Measurements from ENCODE around the gene IGSF11. TPM values are rescaled to one million over a fixed set of nuclear protein-coding genes. Genes with fewer than 3 reads are reported as not detected.

The IGSF11 gene
- total RNA-seq, 1 donor from 2014 or later, result not detected

- Mint-ChIP-seq H3K27me3 (ENCODE audit: unreplicated experiment) (no peaks in the 10 kb centered on the region), H3K4me3 (ENCODE audit: unreplicated experiment) (no peak overlapping the region), H3K9me3 (ENCODE audit: unreplicated experiment) (no peaks in the 10 kb centered on the region), H3K27ac (ENCODE audit: unreplicated experiment) (no peak overlapping the region), H3K36me3 (ENCODE audit: unreplicated experiment) (no peaks in the 10 kb centered on the region), H3K4me1 (ENCODE audit: unreplicated experiment) (no peaks in the 10 kb centered on the region)
- no peak for TF ChIP-seq CTCF (IDR thresholded peaks at IDR 0.05)
- DNase-seq (ENCODE audit: extremely low spot score, unreplicated experiment), result no peak
Observed at GRCh38 chr3:118974356-118975097, 60.1 kb downstream of the IGSF11 start.

GRCh38 chr3:118973050-118973449 lies 61.6 kb downstream of the IGSF11 start:
- H3K9me3 Mint-ChIP-seq (ENCODE audit: unreplicated experiment), result no peaks in the 10 kb centered on the region

GRCh38 chr3:118970819-118971218 lies 63.8 kb downstream of the IGSF11 start:
- H3K27me3 Mint-ChIP-seq (ENCODE audit: unreplicated experiment), result peaks cover 11% of the 10 kb centered on the region
- no peaks in the 10 kb centered on the region for H3K4me1 Mint-ChIP-seq (ENCODE audit: unreplicated experiment)
- no peaks in the 10 kb centered on the region for H3K9me3 Mint-ChIP-seq (ENCODE audit: unreplicated experiment)
- no peak for DNase-seq (ENCODE audit: extremely low spot score, unreplicated experiment)
- no peak overlapping the region for H3K4me3 Mint-ChIP-seq (ENCODE audit: unreplicated experiment)
- no peak for TF ChIP-seq CTCF (IDR thresholded peaks at IDR 0.05)
- no peak overlapping the region for H3K27ac Mint-ChIP-seq (ENCODE audit: unreplicated experiment)
- H3K36me3 Mint-ChIP-seq (ENCODE audit: unreplicated experiment), result no peaks in the 10 kb centered on the region

More at GRCh38 chr3:118973050-118973449, 61.6 kb downstream of the IGSF11 start:
- no peak for DNase-seq (ENCODE audit: extremely low spot score, unreplicated experiment)
- Mint-ChIP-seq H3K4me3 (ENCODE audit: unreplicated experiment) (no peak overlapping the region), H3K4me1 (ENCODE audit: unreplicated experiment) (no peaks in the 10 kb centered on the region), H3K27me3 (ENCODE audit: unreplicated experiment) (no peaks in the 10 kb centered on the region), H3K36me3 (ENCODE audit: unreplicated experiment) (no peaks in the 10 kb centered on the region), H3K27ac (ENCODE audit: unreplicated experiment) (no peak overlapping the region)
- TF ChIP-seq CTCF (IDR thresholded peaks at IDR 0.05), result no peak

DNA sequence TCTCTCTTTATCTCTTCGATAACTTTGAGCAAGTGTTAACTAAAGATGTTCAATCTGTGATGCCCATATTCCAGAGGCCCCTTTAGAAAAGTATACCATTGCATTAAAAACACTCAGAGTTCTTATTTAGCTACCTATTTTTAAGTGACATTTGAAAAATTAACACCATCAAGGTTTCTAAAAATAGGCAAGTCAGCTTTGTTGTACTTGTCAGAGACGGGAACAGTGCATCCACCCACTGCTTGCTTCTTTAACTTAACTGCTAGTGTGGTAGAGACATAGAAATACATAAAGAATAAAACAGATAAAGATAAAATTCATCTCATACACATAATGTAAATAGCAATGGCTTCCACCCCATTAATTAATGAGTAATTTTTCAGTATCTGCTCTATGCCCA lies 66.0 kb downstream of the IGSF11 start:
- Mint-ChIP-seq H3K27ac (ENCODE audit: unreplicated experiment) (no peak overlapping the region), H3K27me3 (ENCODE audit: unreplicated experiment) (peaks cover 16% of the 10 kb centered on the region), H3K4me1 (ENCODE audit: unreplicated experiment) (no peaks in the 10 kb centered on the region), H3K36me3 (ENCODE audit: unreplicated experiment) (no peaks in the 10 kb centered on the region), H3K4me3 (ENCODE audit: unreplicated experiment) (no peak overlapping the region), H3K9me3 (ENCODE audit: unreplicated experiment) (no peaks in the 10 kb centered on the region)
- DNase-seq (ENCODE audit: extremely low spot score, unreplicated experiment), result no peak
- no peak for TF ChIP-seq CTCF (IDR thresholded peaks at IDR 0.05)

DNA sequence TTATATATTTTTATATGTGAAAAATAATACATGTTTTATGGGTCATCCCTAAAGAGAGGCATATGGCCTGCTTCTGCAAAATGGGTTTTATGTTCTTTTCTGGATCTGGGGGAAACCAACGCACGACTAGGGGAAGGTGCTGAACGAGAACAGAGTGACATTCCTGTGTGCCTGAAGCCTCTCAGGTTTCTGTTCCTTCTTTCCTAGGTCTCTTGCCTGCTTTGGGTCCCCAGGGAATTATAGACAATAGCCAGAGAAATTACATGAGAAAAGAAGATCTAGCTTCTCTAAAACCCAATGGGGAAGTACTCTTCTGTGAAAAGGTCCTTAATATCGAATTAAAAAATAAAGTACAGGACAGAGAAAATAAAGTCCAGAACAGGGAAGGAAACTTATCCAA lies 66.5 kb downstream of the IGSF11 start:
- peaks cover 16% of the 10 kb centered on the region for H3K27me3 Mint-ChIP-seq (ENCODE audit: unreplicated experiment)
- no peak overlapping the region for H3K27ac Mint-ChIP-seq (ENCODE audit: unreplicated experiment)
- H3K36me3 Mint-ChIP-seq (ENCODE audit: unreplicated experiment), result no peaks in the 10 kb centered on the region
- no peaks in the 10 kb centered on the region for H3K9me3 Mint-ChIP-seq (ENCODE audit: unreplicated experiment)
- no peak for DNase-seq (ENCODE audit: extremely low spot score, unreplicated experiment)
- no peak for TF ChIP-seq CTCF (IDR thresholded peaks at IDR 0.05)
- H3K4me1 Mint-ChIP-seq (ENCODE audit: unreplicated experiment), result no peaks in the 10 kb centered on the region
- H3K4me3 Mint-ChIP-seq (ENCODE audit: unreplicated experiment), result no peak overlapping the region

Data from osteocyte (in vitro differentiated cells).